RKO (cell line): ENCODE measurements around the gene GRIP1.

Source experiments
- DNase-seq: peaks from one replicate; pipeline ENCODE4 v3.0.0-alpha.2; 2016; ENCODE audit warnings: low spot score

GRIP1 gene, protein sequence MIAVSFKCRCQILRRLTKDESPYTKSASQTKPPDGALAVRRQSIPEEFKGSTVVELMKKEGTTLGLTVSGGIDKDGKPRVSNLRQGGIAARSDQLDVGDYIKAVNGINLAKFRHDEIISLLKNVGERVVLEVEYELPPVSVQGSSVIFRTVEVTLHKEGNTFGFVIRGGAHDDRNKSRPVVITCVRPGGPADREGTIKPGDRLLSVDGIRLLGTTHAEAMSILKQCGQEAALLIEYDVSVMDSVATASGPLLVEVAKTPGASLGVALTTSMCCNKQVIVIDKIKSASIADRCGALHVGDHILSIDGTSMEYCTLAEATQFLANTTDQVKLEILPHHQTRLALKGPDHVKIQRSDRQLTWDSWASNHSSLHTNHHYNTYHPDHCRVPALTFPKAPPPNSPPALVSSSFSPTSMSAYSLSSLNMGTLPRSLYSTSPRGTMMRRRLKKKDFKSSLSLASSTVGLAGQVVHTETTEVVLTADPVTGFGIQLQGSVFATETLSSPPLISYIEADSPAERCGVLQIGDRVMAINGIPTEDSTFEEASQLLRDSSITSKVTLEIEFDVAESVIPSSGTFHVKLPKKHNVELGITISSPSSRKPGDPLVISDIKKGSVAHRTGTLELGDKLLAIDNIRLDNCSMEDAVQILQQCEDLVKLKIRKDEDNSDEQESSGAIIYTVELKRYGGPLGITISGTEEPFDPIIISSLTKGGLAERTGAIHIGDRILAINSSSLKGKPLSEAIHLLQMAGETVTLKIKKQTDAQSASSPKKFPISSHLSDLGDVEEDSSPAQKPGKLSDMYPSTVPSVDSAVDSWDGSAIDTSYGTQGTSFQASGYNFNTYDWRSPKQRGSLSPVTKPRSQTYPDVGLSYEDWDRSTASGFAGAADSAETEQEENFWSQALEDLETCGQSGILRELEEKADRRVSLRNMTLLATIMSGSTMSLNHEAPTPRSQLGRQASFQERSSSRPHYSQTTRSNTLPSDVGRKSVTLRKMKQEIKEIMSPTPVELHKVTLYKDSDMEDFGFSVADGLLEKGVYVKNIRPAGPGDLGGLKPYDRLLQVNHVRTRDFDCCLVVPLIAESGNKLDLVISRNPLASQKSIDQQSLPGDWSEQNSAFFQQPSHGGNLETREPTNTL

DNA sequence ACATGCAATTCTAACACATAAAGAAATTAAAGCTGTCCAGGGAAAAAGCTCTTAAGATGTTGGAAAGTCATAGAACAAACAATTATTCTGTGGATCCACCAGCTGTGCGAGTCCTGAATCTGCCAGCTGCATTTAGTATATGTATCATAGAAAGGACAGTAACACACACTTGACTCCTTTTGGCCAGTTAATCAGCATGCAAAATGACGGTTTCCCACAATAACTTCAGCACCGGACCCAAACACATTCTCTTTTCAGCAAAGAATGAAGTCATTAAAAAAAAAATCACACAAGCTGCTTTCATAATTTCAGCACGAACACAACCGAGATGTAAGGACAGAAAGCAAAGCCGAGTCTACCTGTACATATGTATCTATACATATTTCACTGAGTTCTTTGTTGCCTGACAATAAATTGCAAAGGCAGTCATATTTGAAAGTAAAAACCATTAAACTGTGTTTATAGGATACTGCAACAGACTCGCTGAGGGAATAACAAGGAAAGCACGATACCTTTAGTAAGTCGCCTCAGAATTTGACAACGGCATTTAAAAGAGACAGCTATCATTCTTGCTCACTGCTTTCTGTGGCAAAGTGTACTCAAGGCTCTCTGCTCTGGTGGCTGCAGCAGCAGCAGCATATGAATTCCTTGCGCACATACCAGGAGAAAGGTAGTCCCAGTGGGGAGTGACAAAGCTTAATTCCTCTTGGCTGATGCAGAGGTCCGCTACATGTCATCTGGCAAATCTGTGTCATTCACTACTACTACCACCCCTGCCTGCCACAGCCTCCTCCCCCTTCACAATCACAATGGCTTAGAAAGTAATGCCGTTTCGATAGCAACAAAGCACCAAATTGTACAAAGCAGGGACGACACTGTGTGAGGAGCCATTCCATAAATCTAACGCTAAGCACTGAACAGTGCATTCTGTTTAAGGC is at the start of gene GRIP1:
Gene GRIP1, minus strand, starts transcription at position 739 of the 938 bp plus-strand sequence. Its CDS starts 172 bp downstream, at position 567.
- no peak for DNase-seq

DNA sequence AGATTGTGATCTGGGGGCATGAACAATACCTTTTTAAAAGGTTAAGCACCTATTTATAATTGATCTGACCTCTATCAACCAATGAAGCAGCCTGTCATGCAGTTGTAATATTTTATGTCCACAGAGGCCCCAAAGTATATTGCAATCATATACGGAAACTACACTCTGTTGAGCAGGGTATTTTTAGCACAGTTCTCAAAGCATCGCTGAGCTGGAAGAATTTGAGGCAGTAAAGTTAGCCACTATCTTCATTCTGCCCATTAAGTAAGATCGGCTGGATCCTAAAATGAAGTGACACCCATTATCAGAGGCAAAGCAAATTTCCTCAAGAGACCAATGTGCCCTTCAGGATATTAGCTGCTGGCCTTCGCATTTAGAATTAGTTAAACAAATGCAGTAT is 47.7 kb upstream of the GRIP1 start:
- no peak for DNase-seq

DNA sequence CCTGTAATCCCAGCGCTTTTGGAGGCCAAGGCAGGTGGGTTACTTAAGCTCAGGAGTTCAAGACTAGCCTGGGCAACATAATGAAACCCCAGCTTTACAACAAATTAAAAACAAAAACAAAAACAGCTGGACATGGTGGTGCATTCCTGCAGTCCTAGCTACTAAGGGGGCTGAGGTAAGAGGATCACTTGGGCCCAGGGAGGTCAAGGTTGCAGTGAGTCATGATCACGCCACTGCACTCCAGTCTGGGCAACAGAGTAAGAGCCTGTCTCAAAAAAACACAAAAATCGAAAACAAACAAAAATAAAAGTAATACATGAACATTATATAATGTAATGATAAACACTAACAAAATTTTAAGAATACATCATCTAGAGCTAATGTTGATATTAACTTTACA is 46.2 kb upstream of the GRIP1 start:
- DNase-seq: no peak

DNA sequence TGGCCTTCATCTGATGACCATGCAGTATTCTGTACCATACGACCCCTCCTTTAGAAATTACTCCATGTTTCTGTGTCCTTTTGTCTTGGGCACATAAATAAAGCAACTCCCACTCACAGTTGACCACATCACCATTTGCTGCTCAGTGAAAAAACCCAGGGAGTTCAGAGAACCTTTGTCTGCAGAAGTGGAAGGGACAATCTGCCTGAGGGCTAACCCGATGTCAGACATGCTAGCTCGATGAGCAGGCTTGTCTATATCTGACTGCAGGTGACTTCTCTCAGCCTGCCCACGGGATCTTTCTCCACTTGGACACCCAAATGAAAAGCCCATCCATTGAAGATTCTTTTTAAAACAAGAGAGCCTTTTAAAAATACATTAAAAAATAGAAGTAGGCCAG is 45.7 kb upstream of the GRIP1 start:
- DNase-seq: no peak

DNA sequence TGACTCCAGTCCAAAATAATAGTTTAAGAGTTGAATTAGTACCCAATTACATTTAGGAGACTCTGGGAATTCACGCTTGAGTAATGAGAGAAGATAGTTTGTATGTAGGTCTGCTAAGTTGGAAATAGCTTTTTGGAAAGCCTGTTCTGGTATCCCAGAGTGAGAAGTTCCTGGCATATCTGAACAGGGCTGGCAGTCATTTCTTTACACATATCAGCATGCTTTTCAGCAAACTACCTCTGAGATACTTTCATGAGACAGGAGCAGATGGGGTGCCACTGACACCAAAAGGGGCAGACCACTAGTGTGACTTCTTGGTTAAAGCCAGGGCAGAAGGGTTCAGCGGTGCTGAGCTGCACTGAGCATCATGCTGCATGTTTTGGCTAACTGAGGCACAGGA is 45.1 kb upstream of the GRIP1 start:
- DNase-seq: no peak

DNA sequence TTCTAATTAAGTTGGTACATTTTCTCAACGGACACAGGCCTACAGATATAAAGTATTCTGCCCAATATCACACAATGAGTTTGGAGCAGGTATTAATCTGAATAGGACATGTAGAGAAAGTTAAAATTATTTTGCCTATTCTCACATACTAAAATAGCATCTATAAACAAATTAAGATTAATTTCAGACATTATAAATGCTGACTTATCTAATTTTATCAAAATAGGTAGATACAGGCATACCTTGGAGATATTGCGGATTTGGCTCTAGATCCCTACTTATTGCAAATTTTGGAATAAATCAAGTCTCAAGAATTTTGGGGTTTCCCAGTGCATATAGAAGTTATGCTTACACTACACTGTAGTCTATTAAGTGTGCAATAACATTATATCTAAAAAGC is 41.0 kb upstream of the GRIP1 start:
- no peak for DNase-seq

DNA sequence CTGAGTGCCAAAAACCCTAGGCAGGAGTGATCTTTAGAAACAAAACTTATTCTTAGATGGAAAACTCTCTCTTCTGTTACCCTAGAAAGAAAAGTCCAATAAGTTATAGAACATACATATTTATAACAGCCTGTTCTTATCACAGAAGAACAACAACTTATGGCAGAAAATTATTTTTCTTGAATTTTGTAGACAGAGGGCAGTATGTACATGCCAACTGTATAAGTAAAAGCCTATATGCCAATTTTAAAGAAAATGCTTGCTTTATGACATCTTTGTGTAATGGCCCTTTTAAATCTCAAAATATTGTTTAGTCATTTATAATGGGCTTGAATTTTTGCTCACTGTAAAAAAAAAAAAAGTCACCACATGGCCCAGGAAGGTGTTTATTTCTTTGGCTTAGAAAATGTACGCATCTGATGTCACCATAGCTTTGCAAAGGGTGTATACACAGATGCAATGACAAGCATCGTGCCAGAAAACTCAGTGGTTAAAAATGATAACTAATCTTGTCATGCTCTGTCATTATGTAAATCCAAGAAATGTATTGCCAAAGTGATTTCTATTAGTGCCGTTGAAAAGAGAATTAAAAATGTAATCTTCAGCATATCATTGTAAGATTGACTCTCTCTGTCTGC is 38.3 kb upstream of the GRIP1 start:
- no peak for DNase-seq

DNA sequence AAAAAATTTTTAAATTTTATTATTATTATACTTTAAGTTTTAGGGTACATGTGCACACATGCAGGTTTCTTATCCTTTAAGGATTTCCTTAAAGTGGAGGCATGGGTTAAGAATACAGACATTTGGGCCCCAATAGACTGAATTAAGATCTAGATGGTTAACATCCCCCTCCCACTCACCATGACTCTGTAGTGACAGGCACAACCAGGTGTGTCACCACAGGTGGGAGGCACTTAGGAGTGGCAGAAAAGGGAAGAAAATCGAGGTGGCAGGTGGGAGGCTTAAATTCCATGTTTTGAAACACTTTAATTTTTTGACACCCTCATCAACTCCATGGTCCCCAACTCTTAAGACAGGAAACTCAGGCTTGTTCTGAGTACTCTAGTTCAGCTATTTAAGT is 37.6 kb upstream of the GRIP1 start:
- DNase-seq: no peak

DNA sequence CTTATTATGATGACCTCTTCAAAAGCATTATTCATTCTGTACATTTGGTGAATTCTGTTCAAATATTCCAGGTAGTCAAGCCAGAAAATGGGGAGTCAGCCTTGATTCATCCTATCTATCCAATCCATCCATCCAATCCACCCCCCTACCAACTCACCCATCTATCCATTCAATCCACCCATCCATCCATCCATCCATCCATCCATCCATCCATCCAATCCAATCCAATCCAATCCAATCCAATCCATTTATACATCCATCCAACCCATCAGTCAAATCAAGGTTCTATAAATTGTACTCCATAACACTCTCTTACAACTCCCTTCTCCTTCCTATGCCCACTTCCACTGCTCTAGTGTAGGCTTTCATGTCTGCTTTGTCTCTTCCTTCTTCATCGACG is 35.8 kb upstream of the GRIP1 start:
- DNase-seq: no peak

DNA sequence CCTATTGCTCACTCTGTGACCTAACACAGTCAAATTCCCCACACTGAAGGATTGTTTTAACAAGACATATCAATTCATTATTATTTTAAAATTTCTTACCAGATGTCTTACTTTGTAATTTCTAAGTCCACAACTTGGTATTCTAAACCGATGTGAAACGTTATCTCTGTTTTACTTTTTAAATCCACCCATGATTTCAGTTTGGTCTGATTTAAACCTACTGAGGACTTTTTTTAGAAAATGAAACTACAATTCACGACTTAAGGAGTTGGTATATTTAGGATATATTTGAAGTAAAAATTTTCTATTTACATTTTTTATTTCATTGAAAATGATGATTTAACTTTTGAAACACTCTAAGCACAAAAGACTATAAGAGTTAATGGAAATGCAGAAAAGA is 35.1 kb upstream of the GRIP1 start:
- DNase-seq: no peak

DNA sequence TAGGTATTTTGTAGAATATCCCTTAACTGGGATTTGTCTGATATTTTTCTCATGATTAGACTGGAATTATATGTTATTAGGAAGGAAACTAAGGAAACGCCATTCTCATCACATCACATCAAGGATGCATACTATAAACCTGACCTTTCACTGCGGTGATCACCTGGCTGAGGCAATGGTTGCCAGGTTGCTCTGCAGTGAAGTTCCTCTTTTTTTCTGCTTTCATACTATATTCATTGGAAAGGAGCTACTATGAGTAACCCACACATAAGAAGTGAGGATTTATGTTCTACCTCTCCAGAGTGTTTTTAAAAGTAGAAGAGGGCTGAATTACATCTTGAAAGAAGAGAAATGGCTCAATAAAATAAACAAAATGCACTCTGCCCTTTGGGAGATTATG is 31.0 kb upstream of the GRIP1 start:
- DNase-seq: no peak

DNA sequence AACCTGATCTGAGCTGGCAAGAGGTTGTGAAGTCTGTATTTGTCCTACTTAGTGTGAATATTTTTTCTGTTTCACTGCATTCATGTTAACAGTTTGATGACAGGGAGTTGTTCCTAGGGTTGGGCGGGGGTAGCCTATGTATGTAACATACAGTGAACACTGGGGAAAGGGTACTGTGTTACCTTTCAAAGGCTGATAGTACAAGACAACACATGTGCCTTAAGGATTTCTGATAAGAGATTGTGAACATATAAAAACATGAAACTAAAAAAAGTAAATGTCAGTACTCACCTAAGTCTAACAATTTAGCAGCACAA is 30.5 kb upstream of the GRIP1 start:
- no peak for DNase-seq

DNA sequence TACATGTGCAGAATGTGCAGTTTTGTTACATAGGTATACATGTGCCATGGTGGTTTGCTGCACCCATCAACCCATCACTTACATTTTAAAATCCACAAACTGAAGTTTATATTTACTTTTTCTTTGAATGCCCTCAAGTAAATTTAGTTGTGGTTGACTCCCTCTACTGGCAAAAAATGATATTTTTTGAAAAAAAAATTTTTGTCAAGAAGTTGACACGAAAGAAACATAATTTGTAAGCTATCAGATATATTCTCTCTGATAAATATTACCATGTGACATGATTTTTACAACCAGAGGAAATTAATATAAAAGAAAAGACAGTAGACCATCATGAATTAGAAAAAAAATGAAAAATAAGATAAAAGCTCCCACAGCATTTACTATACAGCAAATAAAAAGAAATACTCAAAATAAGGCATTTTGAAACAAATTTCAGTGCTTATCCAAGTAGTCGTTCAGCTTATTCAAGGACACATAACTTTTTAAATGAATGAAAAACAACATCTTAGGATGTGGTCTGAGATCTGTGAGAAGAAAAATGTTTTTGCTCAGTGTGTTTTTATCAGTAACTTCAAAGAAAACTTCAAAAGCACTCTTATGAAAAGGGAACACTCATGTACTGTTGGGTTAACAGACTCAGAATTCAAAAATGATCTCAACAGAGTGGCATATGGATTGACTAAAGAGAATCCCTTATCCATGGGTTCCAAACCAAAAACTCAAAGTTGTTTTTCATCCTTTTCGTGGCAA is 30.0 kb upstream of the GRIP1 start:
- peak; percentile 47 for DNase-seq

DNA sequence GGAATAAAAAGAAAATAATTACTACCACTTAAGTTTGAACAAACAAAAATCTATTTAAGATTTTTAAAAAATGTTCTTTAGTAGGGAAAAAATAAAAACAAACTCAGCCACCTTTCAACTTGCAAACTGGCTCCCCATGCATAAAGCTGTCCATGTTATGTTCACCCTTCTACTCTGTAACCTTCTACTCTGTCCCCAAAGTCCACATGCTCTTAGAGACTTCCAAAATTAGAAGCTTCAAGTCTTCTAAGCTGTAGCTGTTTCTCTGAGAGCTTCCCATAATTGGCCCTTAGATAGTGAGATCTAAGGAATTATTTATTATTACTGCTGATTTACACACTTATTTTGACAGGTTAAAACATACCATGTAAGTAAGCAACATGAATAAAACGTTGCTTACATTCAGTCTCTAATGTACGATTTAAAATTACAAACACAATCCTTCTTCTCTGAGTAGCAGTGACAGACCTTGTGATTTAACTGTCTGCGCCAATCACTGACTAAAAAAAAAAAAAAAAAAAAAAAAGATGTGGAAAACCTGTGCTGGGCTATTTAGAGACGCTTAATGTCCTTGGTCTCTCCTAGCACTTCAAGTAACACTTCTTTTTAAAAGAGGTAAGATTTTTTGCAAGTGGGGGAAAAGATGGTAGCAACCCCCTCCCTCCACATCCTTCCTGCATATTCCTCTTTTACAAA is 28.3 kb upstream of the GRIP1 start:
- DNase-seq: no peak

DNA sequence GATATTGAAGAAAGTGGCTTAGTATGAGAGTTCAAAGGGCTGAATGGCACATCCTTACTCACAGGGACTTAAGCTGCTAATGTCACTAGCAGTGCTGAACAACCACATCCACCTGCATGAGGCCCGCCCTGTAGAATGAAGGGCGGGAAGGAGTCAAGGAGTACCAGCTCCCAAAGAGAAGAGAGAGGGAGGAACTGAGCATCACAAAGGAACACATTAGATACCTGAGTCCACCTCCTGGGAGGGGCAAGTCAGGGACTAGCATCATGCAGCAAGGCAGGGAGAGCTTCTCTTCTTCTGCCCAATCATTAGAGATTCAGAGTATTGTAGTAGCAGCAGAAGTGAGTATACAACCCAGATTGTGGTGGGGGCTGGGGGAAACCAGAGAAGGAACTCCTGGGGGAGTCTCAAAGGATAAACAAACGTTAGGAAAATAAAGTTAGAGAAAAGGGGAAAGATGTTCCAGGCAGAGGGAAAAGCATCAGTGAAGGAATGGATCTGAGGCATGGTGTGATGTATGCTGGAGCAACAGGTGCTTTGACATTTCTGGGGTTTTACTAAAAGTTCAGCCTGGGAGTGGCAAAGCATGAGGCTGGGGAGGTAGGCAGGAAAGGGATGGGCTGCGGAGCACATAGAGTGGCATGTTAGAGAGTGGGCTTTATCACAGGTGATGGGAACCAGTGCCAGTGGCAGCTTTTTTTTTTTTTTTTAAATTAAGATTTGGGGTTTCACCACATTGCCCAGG is 21.0 kb upstream of the GRIP1 start:
- no peak for DNase-seq

DNA sequence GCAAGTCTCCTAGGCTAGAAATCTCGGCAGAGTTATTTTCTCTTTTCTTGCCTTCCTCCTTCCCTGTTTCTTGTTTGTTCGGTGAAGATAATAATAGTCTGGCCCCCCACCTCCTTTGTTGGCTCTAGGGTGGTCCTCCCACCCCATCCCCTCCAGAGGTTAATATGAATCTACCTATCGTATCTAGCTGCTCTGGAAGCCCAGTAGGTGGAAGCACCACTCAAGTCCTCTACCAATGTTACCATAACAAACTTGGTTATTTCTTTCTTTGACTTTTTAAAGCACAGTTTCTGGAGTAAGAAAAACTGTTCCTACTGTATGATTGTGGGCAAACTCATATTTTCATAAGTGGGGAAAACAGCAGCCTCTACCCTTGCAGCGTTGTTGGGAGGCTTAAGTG is 19.7 kb upstream of the GRIP1 start:
- DNase-seq: no peak

DNA sequence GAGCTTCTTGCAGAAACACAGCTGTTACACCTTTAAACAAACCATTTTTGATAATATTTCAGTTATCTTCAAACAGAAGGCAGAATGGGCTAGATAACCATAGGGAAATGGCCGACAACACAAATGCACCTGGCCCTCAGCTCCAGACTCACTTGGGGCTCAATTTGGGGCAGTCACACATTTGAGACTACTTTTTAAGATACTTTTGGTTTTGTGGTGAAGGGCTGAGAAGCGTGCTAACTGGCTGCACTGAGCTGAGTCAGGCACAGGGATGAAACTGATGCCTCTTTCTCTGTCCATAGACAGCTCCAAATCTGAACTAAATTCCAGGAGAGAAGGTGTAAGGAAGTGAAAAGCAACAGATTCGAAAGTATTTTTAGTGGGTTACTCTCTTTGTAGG is 18.5 kb upstream of the GRIP1 start:
- no peak for DNase-seq

DNA sequence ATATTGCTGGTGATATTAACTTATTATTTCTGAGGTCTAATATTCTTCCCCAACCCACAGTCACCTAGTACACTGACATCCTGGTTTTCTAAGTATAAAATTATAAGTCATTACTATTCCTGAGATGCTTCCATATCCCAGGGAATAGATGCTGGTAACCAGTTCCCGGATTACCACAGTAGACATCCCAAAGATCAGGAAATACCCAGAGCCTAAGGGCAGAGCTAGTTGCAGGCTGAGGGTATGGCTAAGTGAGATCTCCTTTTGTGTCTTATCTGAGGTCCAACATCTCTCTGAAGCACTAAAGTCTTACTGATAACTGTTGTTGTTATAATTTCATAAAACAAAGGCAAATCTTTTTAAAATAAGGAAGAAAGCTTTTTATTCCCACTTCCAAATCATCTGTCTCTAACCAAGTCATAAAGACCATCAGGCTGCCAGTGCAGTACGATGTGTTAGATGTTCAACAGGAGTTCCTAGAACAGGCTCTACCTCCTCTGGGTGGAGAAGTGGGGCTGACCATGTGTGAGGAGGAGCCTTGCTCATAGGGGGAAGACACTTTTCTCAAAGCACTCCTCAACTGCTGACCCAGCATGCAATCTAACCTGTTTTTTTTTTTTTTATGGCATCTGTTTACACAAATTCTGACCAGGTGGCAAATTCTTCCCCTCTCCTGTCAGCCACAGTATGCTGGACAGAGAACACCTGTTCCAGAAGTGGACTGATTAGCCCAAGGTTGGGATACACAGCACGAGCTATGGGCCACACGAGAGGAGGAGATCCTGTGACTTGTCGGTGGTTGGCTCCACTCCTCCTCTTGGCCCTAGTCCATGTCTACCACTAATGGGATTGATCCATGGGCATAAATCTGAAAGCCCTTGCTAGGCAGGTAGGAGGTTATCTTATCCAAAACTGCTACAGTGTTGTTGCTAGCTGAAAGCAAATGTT is 16.1 kb upstream of the GRIP1 start:
- no peak for DNase-seq
